ENCODE data around the gene LPAR1. TPM values are rescaled to one million over a fixed set of nuclear protein-coding genes. Genes with fewer than 3 reads are reported as not detected.

Gene LPAR1
- total and polyA plus RNA-seq, 2 of the 8 experiments (the other 6 are each of a cell fraction or from before 2014, with no cell fraction given), result 3.4 to 5.1 TPM

- H2BK20ac ChIP-seq (ENCODE audit: low read length), result no peak overlapping the region
- H2BK12ac ChIP-seq (ENCODE audit: low read depth, low read length), result no peak overlapping the region
- H2AFZ ChIP-seq (ENCODE audit: low read length), result no peak overlapping the region
- no peaks in the 10 kb centered on the region for H3K27me3 ChIP-seq (replicated peaks in 1 of 4; ENCODE audit: control insufficient read depth in 3 of 4, extremely low read depth in 1 of 4, insufficient read depth in 3 of 4, low read length in 3 of 4)
- no peak overlapping the region for H2BK15ac ChIP-seq (ENCODE audit: low read length)
- H3K79me1 ChIP-seq (ENCODE audit: low read depth, low read length), result no peaks in the 10 kb centered on the region
- no peak overlapping the region for H2BK5ac ChIP-seq (ENCODE audit: low read depth, low read length)
- H3K27ac ChIP-seq (ENCODE audit: low read depth, low read length), result no peak overlapping the region
- no peak overlapping the region for H3K23ac ChIP-seq (ENCODE audit: insufficient read length)
- H3K4me1 ChIP-seq (replicated peaks in 1 of 4; ENCODE audit: control insufficient read depth in 3 of 4, insufficient read depth in 4 of 4, low read length in 3 of 4), result no peaks in the 10 kb centered on the region
- no peak overlapping the region for H3K14ac ChIP-seq (ENCODE audit: insufficient read length)
- no peak overlapping the region for H3K4ac ChIP-seq (replicated peaks; ENCODE audit: insufficient read length, low read depth, low read length)
- 84% methylated on average over 3 of the region's 3 CpGs; no CpG with 5 or more reads in 1 of the 2 experiments for WGBS, 2 experiments (ENCODE audit: extremely low coverage in 1 of 2, insufficient coverage in 1 of 2, insufficient read length in 1 of 2, insufficient replicate concordance in 2 of 2, low coverage in 1 of 2, low lambda C conversion rate in 2 of 2, missing lambda C conversion rate in 1 of 2)
- no peaks in the 10 kb centered on the region for H3K79me2 ChIP-seq (ENCODE audit: control insufficient read depth in 1 of 2, insufficient read depth in 2 of 2, low read length in 2 of 2)
- H4K91ac ChIP-seq (replicated peaks; ENCODE audit: insufficient read length, low read length), result no peak overlapping the region
- H4K8ac ChIP-seq (ENCODE audit: extremely low read depth, insufficient read depth, low read length), result no peak overlapping the region
- no peak overlapping the region for H2AK5ac ChIP-seq (ENCODE audit: low read depth, low read length)
- DNase-seq (ENCODE audit: low read depth in 1 of 2, low spot score in 2 of 2), result no peak
- no peak overlapping the region for H3K18ac ChIP-seq (ENCODE audit: extremely low read depth, low read length)
- no peak overlapping the region for H3K4me3 ChIP-seq (ENCODE audit: extremely low read depth in 1 of 4, insufficient read depth in 2 of 4, low read depth in 3 of 4, low read length in 4 of 4)
- H4K20me1 ChIP-seq (replicated peaks in 1 of 2; ENCODE audit: control insufficient read depth in 1 of 2, insufficient read depth in 2 of 2, low read length in 2 of 2), result no peaks in the 10 kb centered on the region
- H3K56ac ChIP-seq (replicated peaks; ENCODE audit: insufficient read length, low read depth, low read length), result no peak overlapping the region
- H4K5ac ChIP-seq (ENCODE audit: insufficient read length, low read depth, low read length), result no peak overlapping the region
- no peak overlapping the region for H3K4me2 ChIP-seq (ENCODE audit: insufficient read depth in 1 of 2, low read depth in 2 of 2, low read length in 2 of 2)
- no peak for FAIRE-seq
- CTCF ChIA-PET (ENCODE audit: partially characterized antibody), result no interaction called here
- no peak overlapping the region for H3K9ac ChIP-seq (replicated peaks in 1 of 4; ENCODE audit: extremely low read depth in 1 of 4, low read depth in 3 of 4, low read length in 3 of 4)
- no peaks in the 10 kb centered on the region for H3K9me3 ChIP-seq (ENCODE audit: insufficient read depth in 2 of 2, low read depth in 1 of 2, low read length in 1 of 2)
- H3K36me3 ChIP-seq (ENCODE audit: control insufficient read depth in 2 of 4, insufficient read depth in 4 of 4, low read length in 3 of 4), result no peaks in the 10 kb centered on the region
- H2BK120ac ChIP-seq (replicated peaks; ENCODE audit: low read depth, low read length), result no peak overlapping the region
- no peaks in the 10 kb centered on the region for H3K23me2 ChIP-seq (ENCODE audit: low read depth, low read length)
- POLR2A ChIA-PET (ENCODE audit: partially characterized antibody), result no interaction called here
- TF ChIP-seq CREB1 (IDR thresholded peaks at IDR 0.05), result no peak
- no peak for TF ChIP-seq SRF (IDR thresholded peaks at IDR 0.05; ENCODE audit: low read depth, low read length)
- no peak for TF ChIP-seq KDM5A (IDR thresholded peaks at IDR 0.05; ENCODE audit: low read length)
- TF ChIP-seq SP1 (IDR thresholded peaks at IDR 0.05; ENCODE audit: low read depth, low read length), result no peak
- no peak for TF ChIP-seq SUZ12 (IDR thresholded peaks at IDR 0.05; ENCODE audit: low read length)
- no peak for TF ChIP-seq KDM4A (IDR thresholded peaks at IDR 0.05; ENCODE audit: low read depth, low read length, severe bottlenecking)
- TF ChIP-seq TAF1 (IDR thresholded peaks at IDR 0.05; ENCODE audit: low read depth, low read length), result no peak
- no peak for TF ChIP-seq SIX5 (IDR thresholded peaks at IDR 0.05; ENCODE audit: low read depth, low read length)
- no peak for TF ChIP-seq EP300 (IDR thresholded peaks at IDR 0.05; ENCODE audit: borderline replicate concordance in 1 of 2, low read depth in 2 of 2, low read length in 2 of 2)
Observed at GRCh38 chr9:111051400-111051799, 13.1 kb upstream of the LPAR1 start.
